HepG2 (cell line): Measurements from ENCODE around the gene EZH2. TPM values are rescaled to one million over a fixed set of nuclear protein-coding genes. Genes with fewer than 3 reads are reported as not detected.

ENCODE experiments used
- CBX1 ChIP-seq: IDR thresholded peaks from one replicate; pipeline ENCODE4 v1.6.1; 2016; ENCODE audit warnings: antibody characterized with exemption, low read depth
- CBX2 ChIP-seq, 2 experiments: fragments of 200-600 bp in 1 of 2; sonication (generic); formaldehyde crosslinking in 1 of 2; IDR thresholded peaks; 2 replicates each; pipeline versions ENCODE4 v1.7.0 to v1.8.1; 2018 to 2022; ENCODE audit warnings: low read depth in 2 of 2, low read length in 1 of 2, mild to moderate bottlenecking in 1 of 2, missing genetic modification reagents in 1 of 2
- FLYWCH1 ChIP-seq: sonication (generic); formaldehyde crosslinking; IDR thresholded peaks from 2 replicates; pipeline ENCODE4 v1.8.1; 2023; ENCODE audit warnings: mild to moderate bottlenecking, missing genetic modification reagents
- GATA4 ChIP-seq: sonication (generic); IDR thresholded peaks from 2 replicates; pipeline ENCODE4 v1.6.1; 2016; ENCODE audit warnings: antibody characterized with exemption, low read depth, borderline replicate concordance
- KDM2A ChIP-seq: sonication (generic); formaldehyde crosslinking; IDR thresholded peaks from 2 replicates; pipeline ENCODE4 v1.4.0; 2020; ENCODE audit warnings: low read depth, missing genetic modification reagents, borderline replicate concordance
- MED13 ChIP-seq: sonication (generic); formaldehyde crosslinking; IDR thresholded peaks from 2 replicates; pipeline ENCODE4 v1.5.0; 2020; ENCODE audit warnings: missing genetic modification reagents
- MTF1 ChIP-seq: sonication (generic); formaldehyde crosslinking; IDR thresholded peaks from 2 replicates; pipeline ENCODE4 v1.5.0; 2020; ENCODE audit warnings: missing genetic modification reagents
- U2AF2 ChIP-seq: fragments of 200-400 bp; formaldehyde crosslinking; IDR thresholded peaks from 2 replicates; pipeline ENCODE4 v1.6.1; 2017; ENCODE audit warnings: low read depth, mild to moderate bottlenecking, low read length
- ZNF142 ChIP-seq: sonication (generic); formaldehyde crosslinking; IDR thresholded peaks from 2 replicates; pipeline ENCODE4 v1.4.0; 2020; ENCODE audit warnings: missing genetic modification reagents
- ZNF24 ChIP-seq: fragments of 450-650 bp; IDR thresholded peaks from 2 replicates; pipeline ENCODE4 v1.6.1; 2017; ENCODE audit warnings: antibody characterized with exemption, mild to moderate bottlenecking
- ZNF276 ChIP-seq: sonication (generic); formaldehyde crosslinking; IDR thresholded peaks from 2 replicates; pipeline ENCODE4 v1.4.0; 2020; ENCODE audit warnings: mild to moderate bottlenecking, low read depth, missing genetic modification reagents
- ZNF431 ChIP-seq: sonication (generic); formaldehyde crosslinking; IDR thresholded peaks from 2 replicates; pipeline ENCODE4 v1.9.0; 2022; ENCODE audit warnings: missing genetic modification reagents, low read depth, mild to moderate bottlenecking, borderline replicate concordance
- ZNF569 ChIP-seq: sonication (generic); formaldehyde crosslinking; IDR thresholded peaks from 2 replicates; pipeline ENCODE4 v1.5.0; 2020; ENCODE audit warnings: mild to moderate bottlenecking, missing genetic modification reagents, moderate library complexity, borderline replicate concordance
- ZNF703 ChIP-seq: sonication (generic); formaldehyde crosslinking; IDR thresholded peaks from 2 replicates; pipeline ENCODE4 v1.5.1; 2020; ENCODE audit warnings: missing genetic modification reagents, mild to moderate bottlenecking, moderate library complexity, borderline replicate concordance
- ZNF777 ChIP-seq: sonication (generic); formaldehyde crosslinking; IDR thresholded peaks from 2 replicates; pipeline ENCODE4 v1.4.0; 2020; ENCODE audit warnings: missing genetic modification reagents
- ZNF850 ChIP-seq: sonication (generic); formaldehyde crosslinking; conservative IDR thresholded peaks from 2 replicates; pipeline ENCODE4 v1.9.0; 2021; ENCODE audit warnings: mild to moderate bottlenecking, missing genetic modification reagents
- polyA plus RNA-seq, 8 experiments: library from polyadenylated mRNA; depleted of rRNA in 3 of 8; stranded (reverse) in 7 of 8; unstranded in 1 of 8; fragments of >200 nt; fragmentation: Illumina TruSeq in 4 of 8; extraction: Trizol in 4 of 8; gene quantifications; 2 replicates each; pipeline versions ENCODE4 v1.2.1 to v1.2.3, GENCODE V29; 2011 to 2016; ENCODE audit warnings: low read depth in 4 of 8, missing spikeins in 1 of 8, mixed read lengths in 1 of 8; ENCODE audit not compliant: insufficient read depth in 1 of 8
- total RNA-seq, 5 experiments: library from RNA; depleted of rRNA; stranded (reverse); fragments of >200 nt; fragmentation: Illumina TruSeq; extraction: Trizol; gene quantifications; 2 replicates each; pipeline ENCODE4 v1.2.3, GENCODE V29; 2016; ENCODE audit warnings: low read depth in 1 of 5
- TF ChIP-seq, protein P1 (sequence below): sonication (generic); formaldehyde crosslinking; IDR thresholded peaks from 2 replicates; pipeline ENCODE4 v1.8.0; 2023; ENCODE audit warnings: mild to moderate bottlenecking, missing genetic modification reagents
- TF ChIP-seq, protein P2 (sequence below): sonication (generic); formaldehyde crosslinking; IDR thresholded peaks from 2 replicates; pipeline ENCODE4 v1.4.0; 2020; ENCODE audit warnings: missing genetic modification reagents

EZH2 gene
- total and polyA plus RNA-seq, 2 of the 13 experiments (the other 11 are each of a cell fraction or from before 2014, with no cell fraction given) = 26.0 to 34.3 TPM

- TF ChIP-seq, protein P1, sequence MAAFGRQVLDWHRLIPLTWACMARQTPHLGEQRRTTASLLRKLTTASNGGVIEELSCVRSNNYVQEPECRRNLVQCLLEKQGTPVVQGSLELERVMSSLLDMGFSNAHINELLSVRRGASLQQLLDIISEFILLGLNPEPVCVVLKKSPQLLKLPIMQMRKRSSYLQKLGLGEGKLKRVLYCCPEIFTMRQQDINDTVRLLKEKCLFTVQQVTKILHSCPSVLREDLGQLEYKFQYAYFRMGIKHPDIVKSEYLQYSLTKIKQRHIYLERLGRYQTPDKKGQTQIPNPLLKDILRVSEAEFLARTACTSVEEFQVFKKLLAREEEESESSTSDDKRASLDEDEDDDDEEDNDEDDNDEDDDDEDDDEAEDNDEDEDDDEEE = no peak
- peak; percentile 57; the same call in 1 of the 2 replicates for TF ChIP-seq KDM2A (CRISPR knock-in tag)
- TF ChIP-seq ZNF24 = peak; percentile 54; the same call in 1 of the 2 replicates
- TF ChIP-seq GATA4 = no peak
- TF ChIP-seq CBX2 (IDR thresholded peaks at IDR 0.05; ENCODE audit: low read depth, low read length) = no peak
- TF ChIP-seq CBX2 (CRISPR knock-in tag; IDR thresholded peaks at IDR 0.05; ENCODE audit: low read depth) = no peak
- TF ChIP-seq FLYWCH1 (CRISPR knock-in tag) = 0 out of 2 replicates have a peak, but pooled peaks have one; percentile 20
- TF ChIP-seq ZNF850 (CRISPR knock-in tag) = no peak
- TF ChIP-seq ZNF431 = peak; percentile 38; the same call in 1 of the 2 replicates
- TF ChIP-seq, protein P2, sequence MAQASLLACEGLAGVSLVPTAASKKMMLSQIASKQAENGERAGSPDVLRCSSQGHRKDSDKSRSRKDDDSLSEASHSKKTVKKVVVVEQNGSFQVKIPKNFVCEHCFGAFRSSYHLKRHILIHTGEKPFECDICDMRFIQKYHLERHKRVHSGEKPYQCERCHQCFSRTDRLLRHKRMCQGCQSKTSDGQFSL (CRISPR knock-in tag) = peak; percentile 87; the same call in 1 of the 2 replicates
- TF ChIP-seq MED13 (CRISPR knock-in tag) = 0 out of 2 replicates have a peak, but pooled peaks have one; percentile 27
- TF ChIP-seq U2AF2 = no peak
- TF ChIP-seq ZNF703 (CRISPR knock-in tag) = no peak
- peak; percentile 41; the same call in 1 of the 2 replicates for TF ChIP-seq MTF1 (CRISPR knock-in tag)
- TF ChIP-seq ZNF142 (CRISPR knock-in tag) = peak; percentile 94
- peak; percentile 63 for TF ChIP-seq CBX1
- TF ChIP-seq ZNF276 = 0 out of 2 replicates have a peak, but pooled peaks have one; percentile 13
- TF ChIP-seq ZNF569 = no peak
- TF ChIP-seq ZNF777 (CRISPR knock-in tag) = 0 out of 2 replicates have a peak, but pooled peaks have one; percentile 26
Observed at GRCh38 chr7:148884299-148885022, 370 bp upstream of the EZH2 start (continued).
